K562 (cell line): Measurements from ENCODE around the gene DEPDC1B. TPM values are rescaled to one million over a fixed set of nuclear protein-coding genes. Genes with fewer than 3 reads are reported as not detected.

ENCODE experiments used
- ATAC-seq: fragments of 200-7000 bp; cut with Tn5 transposase; 3 replicates; pipeline ENCODE4 v1.9.1; 2020; ENCODE audit warnings: moderate library complexity
- BruUV-seq: library from RNA; stranded (reverse); fragments of 400-500 nt; replicated peaks from 2 replicates; lab custom pipeline; 2021; lab: Mats Ljungman, UMichigan
- CTCF ChIA-PET: fragments of 300-600 bp; formaldehyde crosslinking; extraction: SDS; loops from one replicate; lab custom pipeline; 2021; ENCODE audit warnings: low intra/inter-chr PET ratio; lab: Yijun Ruan, JAX
- POLR2A ChIA-PET: fragments of 300-600, 350-650 bp; sonication (Branson Sonifier 250); formaldehyde crosslinking; extraction: SDS; loops from one replicate; lab custom pipeline; 2021; ENCODE audit warnings: antibody characterized with exemption, inconsistent platforms; lab: Yijun Ruan, JAX
- DNase-seq, 4 experiments: peaks; one replicate each; pipeline versions ENCODE4 v3.0.0 to v3.0.0-alpha.2; 2011 to 2018; ENCODE audit warnings: low spot score in 3 of 4, mixed read lengths in 3 of 4; ENCODE audit errors: extremely low read depth in 1 of 4
- FAIRE-seq: peaks from 2 replicates; lab custom pipeline; 2011; peaks lifted over from hg19 to GRCh38; lab: Jason Lieb, UNC
- H2AFZ ChIP-seq: 2 replicates; pipeline ENCODE4 v1.6.0; 2011; ENCODE audit warnings: low read depth, low read length, control low read depth, inconsistent platforms
- H3K27ac ChIP-seq: fragments of 200-600 bp; 3 replicates; pipeline ENCODE4 v1.8.0; 2011; ENCODE audit warnings: low read depth, mild to moderate bottlenecking, control low read depth, inconsistent platforms, low read length, moderate library complexity, mixed read lengths; ENCODE audit errors: extremely low read depth
- H3K27me3 ChIP-seq, 2 experiments: fragments of 300-600 bp in 1 of 2; 2 replicates in 1 of 2; 3 replicates in 1 of 2; pipeline versions ENCODE4 v1.6.0 to v1.8.0; 2011; ENCODE audit warnings: inconsistent platforms in 2 of 2, low read length in 2 of 2, mild to moderate bottlenecking in 1 of 2, mixed read lengths in 1 of 2, moderate library complexity in 1 of 2; ENCODE audit not compliant: control insufficient read depth in 2 of 2, insufficient read depth in 2 of 2
- H3K36me3 ChIP-seq: fragments of 300-600 bp; 3 replicates; pipeline ENCODE4 v1.8.0; 2011; ENCODE audit warnings: mild to moderate bottlenecking, low read length, inconsistent platforms; ENCODE audit not compliant: control insufficient read depth, insufficient read depth
- H3K4me1 ChIP-seq, 2 experiments: fragments of 200-600 bp in 1 of 2; replicated peaks in 1 of 2; 2 replicates in 1 of 2; 3 replicates in 1 of 2; pipeline versions ENCODE4 v1.5.1 to v1.8.0; 2011; ENCODE audit warnings: inconsistent platforms in 2 of 2, low read length in 2 of 2, mild to moderate bottlenecking in 1 of 2, mixed read lengths in 1 of 2, moderate library complexity in 1 of 2; ENCODE audit not compliant: control insufficient read depth in 2 of 2, insufficient read depth in 2 of 2
- H3K4me2 ChIP-seq: 2 replicates; pipeline ENCODE4 v1.6.1; 2011; ENCODE audit warnings: low read length, control low read depth, inconsistent platforms, mixed read lengths; ENCODE audit not compliant: insufficient read depth
- H3K4me3 ChIP-seq: fragments of 200-600 bp; sonication (generic), shearing (Covaris generic); 2 replicates; pipeline ENCODE4 v1.5.1; 2016; ENCODE audit warnings: control low read depth, inconsistent platforms
- H3K79me2 ChIP-seq: fragments of 200-600 bp; 3 replicates; pipeline ENCODE4 v1.8.0; 2011; ENCODE audit warnings: low read length, inconsistent platforms; ENCODE audit not compliant: control insufficient read depth, insufficient read depth
- H3K9ac ChIP-seq, 2 experiments: 2 replicates each; pipeline versions ENCODE4 v1.6.0 to v1.6.1; 2011; ENCODE audit warnings: low read depth in 2 of 2, low read length in 2 of 2, control low read depth in 1 of 2, inconsistent platforms in 1 of 2, mild to moderate bottlenecking in 1 of 2, mixed read lengths in 1 of 2; ENCODE audit not compliant: insufficient read depth in 1 of 2
- H3K9me1 ChIP-seq: one replicate; pipeline ENCODE4 v1.6.0; 2011; ENCODE audit warnings: inconsistent platforms, mild to moderate bottlenecking, low read length, moderate library complexity; ENCODE audit not compliant: control insufficient read depth, insufficient read depth
- H3K9me3 ChIP-seq: replicated peaks from 2 replicates; pipeline ENCODE4 v1.5.1; 2011; ENCODE audit warnings: low read depth, low read length, inconsistent platforms; ENCODE audit not compliant: control insufficient read depth, insufficient read depth
- H4K20me1 ChIP-seq: replicated peaks from 2 replicates; pipeline ENCODE4 v1.6.1; 2011; ENCODE audit warnings: low read length, inconsistent platforms, mixed read lengths; ENCODE audit not compliant: control insufficient read depth, insufficient read depth
- C11orf30 ChIP-seq: fragments of 450-650 bp; IDR thresholded peaks from 2 replicates; pipeline ENCODE4 v1.6.1; 2016; ENCODE audit warnings: low read depth, mild to moderate bottlenecking
- DNMT1 ChIP-seq: fragments of 450-650 bp; IDR thresholded peaks from 2 replicates; pipeline ENCODE4 v1.6.1; 2016; ENCODE audit warnings: antibody characterized with exemption, mild to moderate bottlenecking
- EWSR1 ChIP-seq: fragments of 450-650 bp; IDR thresholded peaks from 2 replicates; pipeline ENCODE4 v1.6.1; 2018; ENCODE audit warnings: borderline replicate concordance, mild to moderate bottlenecking, low read depth, moderate library complexity; ENCODE audit not compliant: partially characterized antibody
- LEF1 ChIP-seq: fragments of 450-650 bp; IDR thresholded peaks from 2 replicates; pipeline ENCODE4 v1.6.1; 2016; ENCODE audit warnings: mild to moderate bottlenecking
- MAFF ChIP-seq: IDR thresholded peaks from 2 replicates; pipeline ENCODE4 v1.6.1; 2012; ENCODE audit warnings: low read length, improper control_type of control experiment
- MAFG ChIP-seq: fragments of 450-650 bp; conservative IDR thresholded peaks from 2 replicates; pipeline ENCODE4 v1.6.1; 2016; ENCODE audit warnings: missing genetic modification characterization, missing compliant biosample characterization
- MAFK ChIP-seq: IDR thresholded peaks from 2 replicates; pipeline ENCODE4 v1.6.1; 2011; ENCODE audit warnings: low read length, improper control_type of control experiment
- RB1 ChIP-seq: fragments of 450-650 bp; IDR thresholded peaks from 2 replicates; pipeline ENCODE4 v1.6.1; 2017; ENCODE audit warnings: low read depth, mild to moderate bottlenecking
- RNF219 ChIP-seq: fragments of 250-450 bp; sonication (Bioruptor Pico); IDR thresholded peaks from 2 replicates; pipeline ENCODE4 v1.5.0; 2022; ENCODE audit warnings: mild to moderate bottlenecking
- TOE1 ChIP-seq, 2 experiments: fragments of 450-650 bp in 1 of 2; sonication (generic) in 1 of 2; formaldehyde crosslinking in 1 of 2; IDR thresholded peaks; 2 replicates each; pipeline versions ENCODE4 v1.7.1 to v1.8.0; 2016 to 2022; ENCODE audit warnings: borderline replicate concordance in 2 of 2, mild to moderate bottlenecking in 2 of 2, antibody characterized with exemption in 1 of 2, inconsistent platforms in 1 of 2, low read depth in 1 of 2, missing genetic modification reagents in 1 of 2, moderate library complexity in 1 of 2
- TRIM28 ChIP-seq: fragments of 450-650 bp; IDR thresholded peaks from 2 replicates; pipeline ENCODE4 v1.6.1; 2017
- ZNF143 ChIP-seq: sonication (generic); formaldehyde crosslinking; IDR thresholded peaks from 2 replicates; pipeline ENCODE4 v1.9.0; 2022; ENCODE audit warnings: mild to moderate bottlenecking, missing genetic modification reagents
- ZNF316 ChIP-seq: fragments of 450-650 bp; IDR thresholded peaks from 2 replicates; pipeline ENCODE4 v1.6.1; 2016
- ZNF76 ChIP-seq: fragments of 250-450 bp; sonication (Bioruptor Pico); IDR thresholded peaks from 2 replicates; pipeline ENCODE4 v1.4.0; 2020; ENCODE audit warnings: mild to moderate bottlenecking, moderate library complexity, borderline replicate concordance
- WGBS: fragments of 100-300 bp; shearing (Covaris generic); methylation state at CpG from one replicate; pipeline ENCODE4 v1.1.6; 2016; ENCODE audit warnings: low coverage, mixed read lengths; ENCODE audit not compliant: insufficient coverage; ENCODE audit errors: missing lambda C conversion rate; 5-methylcytosine and 5-hydroxymethylcytosine counted together
- in situ Hi-C: fragments of 300-500 bp; cut with MboI; formaldehyde crosslinking; loops from 4 replicates; pipeline ENCODE4 v1.15.0; 2018; ENCODE audit warnings: inconsistent platforms, mixed read lengths
- intact Hi-C: fragments of 100-400 bp; cut with micrococcal nuclease; formaldehyde crosslinking; loops from 2 replicates; pipeline ENCODE4 v1.14.2; 2022
- polyA plus RNA-seq, 8 experiments: library from polyadenylated mRNA; depleted of rRNA in 4 of 8; stranded (reverse) in 5 of 8; unstranded in 3 of 8; fragments of >200 nt; fragmentation: Nextera tagmentation in 2 of 8; fragmentation: Illumina TruSeq in 1 of 8; extraction: Ambion mirVana in 2 of 8; extraction: Trizol in 1 of 8; gene quantifications; 2 replicates each; pipeline versions ENCODE4 v1.2.1 to v1.2.3, GENCODE V29; 2011 to 2014; ENCODE audit warnings: inconsistent platforms in 1 of 8, missing spikeins in 1 of 8
- total RNA-seq, 7 experiments: library from RNA; depleted of rRNA in 6 of 7; stranded (reverse); fragments of >200 nt in 6 of 7; fragmentation: Illumina TruSeq in 2 of 7; extraction: Trizol in 2 of 7; gene quantifications; 2 replicates each; pipeline versions ENCODE4 v1.2.1 to v1.2.3, GENCODE V29; 2011 to 2021; ENCODE audit warnings: low replicate concordance in 1 of 7
- TF ChIP-seq, protein P1 (sequence below): fragments of 450-650 bp; formaldehyde crosslinking; conservative IDR thresholded peaks from 2 replicates; pipeline ENCODE4 v1.4.0; 2022; ENCODE audit warnings: mild to moderate bottlenecking, missing genetic modification characterization

DEPDC1B gene
- total and polyA plus RNA-seq, 9 of the 15 experiments (the other 6 are each of a cell fraction or from before 2014, with no cell fraction given) = 36.0 to 67.2 (median 44.5) TPM

DNA sequence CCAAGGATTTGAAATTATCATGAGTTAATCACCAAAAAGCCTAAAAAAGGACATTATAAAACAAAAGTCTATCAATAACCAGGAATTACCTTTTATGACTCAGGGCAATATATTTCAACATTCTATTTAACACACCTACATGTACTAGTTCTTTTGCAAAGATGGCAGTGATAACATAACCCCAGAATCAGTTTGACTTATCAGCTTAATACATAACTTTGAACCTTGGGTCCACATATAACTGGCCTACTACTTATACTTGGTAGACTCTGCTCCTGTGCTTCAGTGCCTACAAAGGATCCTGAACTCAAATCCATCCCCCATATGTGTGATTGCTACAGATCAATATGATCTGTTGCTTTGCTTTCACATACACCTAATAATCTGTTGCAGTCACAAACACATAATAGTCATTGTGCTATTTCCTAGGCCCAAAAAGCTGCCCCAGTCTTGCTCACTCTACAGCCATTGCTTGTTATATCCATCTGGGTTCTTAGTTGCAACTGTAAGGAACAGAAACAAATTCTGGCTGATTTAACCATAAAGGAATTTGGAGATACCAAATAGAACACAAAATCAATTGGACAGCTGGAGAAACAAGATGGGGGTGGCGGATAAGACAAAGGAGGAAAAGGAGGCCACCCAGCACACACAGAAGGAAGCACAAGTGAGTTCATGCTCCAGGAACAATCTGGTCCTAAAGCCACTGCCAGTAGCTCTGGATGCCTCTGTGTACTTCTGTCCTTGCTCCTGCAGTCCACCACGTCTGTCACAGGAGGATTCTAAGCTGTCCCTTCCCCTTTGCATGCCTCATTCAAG, 25.5 kb downstream of the DEPDC1B start (continued):
- TF ChIP-seq RNF219 (CRISPR knock-in tag) = no peak
- no peak for TF ChIP-seq ZNF76 (CRISPR knock-in tag)
- no peak for TF ChIP-seq EWSR1
- TF ChIP-seq DNMT1 = no peak

GRCh38 chr5:60673334-60673733, 26.6 kb downstream of the DEPDC1B start:
- no peak overlapping the region for H3K4me3 ChIP-seq
- DNase-seq (no peak), FAIRE-seq (no peak), ATAC-seq (no peak)
- no peak overlapping the region for H3K4me2 ChIP-seq
- no peaks in the 10 kb centered on the region; the same call in 1 of the 2 replicates for H4K20me1 ChIP-seq
- peak; percentile 52; the same call in 1 of the 2 replicates for TF ChIP-seq MAFF
- TF ChIP-seq LEF1 = no peak
- peak; percentile 62; the same call in 1 of the 2 replicates for TF ChIP-seq C11orf30
- TF ChIP-seq TOE1 (IDR thresholded peaks at IDR 0.05; ENCODE audit: borderline replicate concordance) = no peak
- no peak for TF ChIP-seq TOE1 (CRISPR knock-in tag; IDR thresholded peaks at IDR 0.05; ENCODE audit: borderline replicate concordance, low read depth)
- TF ChIP-seq RB1 = no peak
- TF ChIP-seq MAFG (tag) = peak; percentile 37; the same call in 1 of the 2 replicates
- TF ChIP-seq TRIM28 = no peak
- TF ChIP-seq MAFK = peak; percentile 59; the same call in 1 of the 2 replicates
- TF ChIP-seq, protein P1, sequence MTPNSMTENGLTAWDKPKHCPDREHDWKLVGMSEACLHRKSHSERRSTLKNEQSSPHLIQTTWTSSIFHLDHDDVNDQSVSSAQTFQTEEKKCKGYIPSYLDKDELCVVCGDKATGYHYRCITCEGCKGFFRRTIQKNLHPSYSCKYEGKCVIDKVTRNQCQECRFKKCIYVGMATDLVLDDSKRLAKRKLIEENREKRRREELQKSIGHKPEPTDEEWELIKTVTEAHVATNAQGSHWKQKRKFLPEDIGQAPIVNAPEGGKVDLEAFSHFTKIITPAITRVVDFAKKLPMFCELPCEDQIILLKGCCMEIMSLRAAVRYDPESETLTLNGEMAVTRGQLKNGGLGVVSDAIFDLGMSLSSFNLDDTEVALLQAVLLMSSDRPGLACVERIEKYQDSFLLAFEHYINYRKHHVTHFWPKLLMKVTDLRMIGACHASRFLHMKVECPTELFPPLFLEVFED (CRISPR knock-in tag) = no peak
- no peak for TF ChIP-seq ZNF143 (CRISPR knock-in tag)
- peak; percentile 77 for TF ChIP-seq ZNF316
- WGBS = 96% methylated on average over 2 of the region's 2 CpGs
- H3K9me1 ChIP-seq = no peaks in the 10 kb centered on the region
- H2AFZ ChIP-seq = no peak overlapping the region
- no peak overlapping the region for H3K27ac ChIP-seq
- H3K36me3 ChIP-seq = peaks cover 4% of the 10 kb centered on the region; the same call in 2 of the 3 replicates
- H3K9me3 ChIP-seq = no peaks in the 10 kb centered on the region
- ChIA-PET CTCF (no interaction called here), POLR2A (interaction anchor here (0.5 to 0.6 kb wide), 3 partner anchors 27 to 607 kb away, joined by 3 to 6 read pairs (median 4); partner anchors contain the start of gene DEPDC1B)
- peaks cover 65% of the 10 kb centered on the region for H3K79me2 ChIP-seq
- intact Hi-C loops (no loop called here), in situ Hi-C loops (loop anchor here (10.0 kb wide), 1 partner anchor 859 kb away; no protein-coding TSS in a partner anchor)
- no peaks in the 10 kb centered on the region for H3K27me3 ChIP-seq
- no peak overlapping the region for H3K9ac ChIP-seq
- peaks cover 5 to 10% of the 10 kb centered on the region in 2 experiments; a peak in 2 of 5 replicates for H3K4me1 ChIP-seq
- no TSS peak for BruUV-seq
